Body of pancreas (tissue), 4 donors: Measurements from ENCODE around the gene FBXO31.

ENCODE experiments used
- CTCF ChIP-seq, 7 experiments: fragments of 450-650 bp in 4 of 7; fragments of 200-600 bp in 3 of 7; sonication (generic) in 3 of 7; IDR thresholded peaks; one replicate each; pipeline ENCODE4 v1.5.1; 2016 to 2019; ENCODE audit warnings: antibody characterized with exemption in 7 of 7
- POLR2A ChIP-seq, 3 donors: fragments of 450-650 bp; IDR thresholded peaks; one replicate each; pipeline ENCODE4 v1.6.1; 2016; ENCODE audit warnings: antibody characterized with exemption in 3 of 3, mild to moderate bottlenecking in 2 of 3

- TF ChIP-seq CTCF (IDR thresholded peaks at IDR 0.05), result no peak
- TF ChIP-seq POLR2A (IDR thresholded peaks at IDR 0.05), result no peak
These were observed 68.6 kb downstream of the FBXO31 start for GRCh38 chr16:87314990-87315420.
